Brain microvascular endothelial cell (primary cell): ENCODE data around the gene ADAMTSL1.

Experiments
- DNase-seq: peaks from one replicate; pipeline ENCODE4 v3.0.0-alpha.2; 2020
- H3K27ac ChIP-seq: fragments of 250-450 bp; sonication (Bioruptor Pico); 2 replicates; pipeline ENCODE4 v1.5.1; 2020; ENCODE audit warnings: mild to moderate bottlenecking, moderate library complexity
- H3K27me3 ChIP-seq: fragments of 250-450 bp; sonication (Bioruptor Pico); replicated peaks from 2 replicates; pipeline ENCODE4 v1.5.1; 2020; ENCODE audit warnings: mild to moderate bottlenecking
- H3K36me3 ChIP-seq: fragments of 250-450 bp; sonication (Bioruptor Pico); replicated peaks from 2 replicates; pipeline ENCODE4 v1.5.1; 2020; ENCODE audit warnings: mild to moderate bottlenecking
- H3K4me3 ChIP-seq: 2 replicates; pipeline ENCODE4 v1.5.1; 2011; ENCODE audit warnings: low read depth, mild to moderate bottlenecking, control low read depth, low read length, moderate library complexity
- in situ Hi-C: cut with HindIII; loops from 2 replicates; pipeline ENCODE4 v1.10.0; 2017; ENCODE audit warnings: low sequenced_read_pairs, low pct_ligation_motif_present
- TF ChIP-seq, protein P1 (sequence below): IDR thresholded peaks from 2 replicates; pipeline ENCODE4 v1.5.1; 2011; ENCODE audit warnings: low read depth, mild to moderate bottlenecking, moderate library complexity, low read length, control low read depth, inconsistent platforms; ENCODE audit errors: missing control alignments

The ADAMTSL1 gene

DNA sequence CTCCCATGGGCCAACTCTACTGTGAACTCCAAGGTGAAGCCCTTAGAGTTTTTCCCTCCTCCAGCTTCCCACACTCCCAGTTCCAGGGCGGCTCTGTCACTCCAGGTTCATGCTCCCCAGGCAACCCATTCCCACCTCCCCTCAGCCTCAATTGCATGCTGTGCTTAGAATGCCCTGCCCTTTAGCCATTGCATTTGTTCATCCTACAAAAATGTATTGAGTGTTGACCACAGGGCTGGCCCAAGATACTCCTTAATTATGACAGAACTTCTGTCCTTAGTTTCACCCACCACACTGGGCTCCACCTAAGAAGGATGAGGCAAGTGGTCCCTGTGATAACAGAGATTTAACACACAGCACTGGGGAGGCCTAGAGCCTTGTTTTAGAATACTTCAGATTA is 236.1 kb downstream of the ADAMTSL1 start:
- peak; percentile 32 for DNase-seq
- H3K4me3 ChIP-seq: no peak overlapping the region
- H3K27me3 ChIP-seq: no peaks in the 10 kb centered on the region
- in situ Hi-C loops: no loop called here
- H3K36me3 ChIP-seq: peaks cover 6% of the 10 kb centered on the region
- TF ChIP-seq, protein P1, sequence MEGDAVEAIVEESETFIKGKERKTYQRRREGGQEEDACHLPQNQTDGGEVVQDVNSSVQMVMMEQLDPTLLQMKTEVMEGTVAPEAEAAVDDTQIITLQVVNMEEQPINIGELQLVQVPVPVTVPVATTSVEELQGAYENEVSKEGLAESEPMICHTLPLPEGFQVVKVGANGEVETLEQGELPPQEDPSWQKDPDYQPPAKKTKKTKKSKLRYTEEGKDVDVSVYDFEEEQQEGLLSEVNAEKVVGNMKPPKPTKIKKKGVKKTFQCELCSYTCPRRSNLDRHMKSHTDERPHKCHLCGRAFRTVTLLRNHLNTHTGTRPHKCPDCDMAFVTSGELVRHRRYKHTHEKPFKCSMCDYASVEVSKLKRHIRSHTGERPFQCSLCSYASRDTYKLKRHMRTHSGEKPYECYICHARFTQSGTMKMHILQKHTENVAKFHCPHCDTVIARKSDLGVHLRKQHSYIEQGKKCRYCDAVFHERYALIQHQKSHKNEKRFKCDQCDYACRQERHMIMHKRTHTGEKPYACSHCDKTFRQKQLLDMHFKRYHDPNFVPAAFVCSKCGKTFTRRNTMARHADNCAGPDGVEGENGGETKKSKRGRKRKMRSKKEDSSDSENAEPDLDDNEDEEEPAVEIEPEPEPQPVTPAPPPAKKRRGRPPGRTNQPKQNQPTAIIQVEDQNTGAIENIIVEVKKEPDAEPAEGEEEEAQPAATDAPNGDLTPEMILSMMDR: no peak
- H3K27ac ChIP-seq: no peak overlapping the region

DNA sequence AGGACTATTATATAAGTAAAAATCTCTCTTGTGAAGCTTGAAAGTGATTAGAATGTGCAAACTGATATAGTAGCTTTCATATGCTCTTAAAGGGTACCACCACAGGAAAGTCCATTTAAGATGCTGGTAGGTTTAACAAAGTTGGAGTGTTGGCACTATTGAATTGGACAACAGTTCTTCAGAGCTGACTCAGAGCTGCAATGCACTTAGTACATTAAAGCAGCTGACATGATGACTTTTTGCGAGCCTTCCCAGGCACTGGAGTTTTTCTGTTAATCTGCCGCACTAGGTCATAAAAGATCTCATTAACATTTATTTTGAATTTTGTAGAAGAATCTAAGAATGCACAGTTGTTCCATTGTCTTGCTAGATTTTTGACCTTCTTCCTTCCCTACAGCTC is 243.8 kb downstream of the ADAMTSL1 start:
- no peak for DNase-seq
- Histone ChIP-seq H3K4me3 (no peak overlapping the region), H3K27ac (no peak overlapping the region), H3K36me3 (peaks cover 2% of the 10 kb centered on the region), H3K27me3 (no peaks in the 10 kb centered on the region)
- in situ Hi-C loops: no loop called here
- TF ChIP-seq, protein P1: no peak

DNA sequence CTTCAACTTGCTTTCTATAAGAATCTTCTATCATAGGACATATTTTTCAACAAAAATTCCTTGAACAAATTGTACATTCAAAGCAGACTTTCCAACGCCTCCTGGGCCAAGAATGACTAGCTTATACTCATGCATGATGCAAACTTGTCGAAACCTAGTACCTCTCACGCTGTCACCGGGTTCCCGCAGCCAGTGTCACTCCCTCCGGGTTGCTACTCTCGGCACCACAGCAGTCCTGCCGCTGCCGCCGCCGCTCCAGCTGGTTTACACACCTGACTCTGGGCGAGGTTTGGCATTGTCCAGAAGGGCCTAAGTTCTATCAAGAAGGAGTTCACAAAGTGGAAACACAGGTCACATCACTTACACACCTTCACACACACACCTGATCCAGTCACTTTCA is 244.4 kb downstream of the ADAMTSL1 start:
- Histone ChIP-seq H3K27me3 (no peaks in the 10 kb centered on the region), H3K27ac (no peak overlapping the region), H3K36me3 (peaks cover 7% of the 10 kb centered on the region), H3K4me3 (no peak overlapping the region)
- TF ChIP-seq, protein P1: no peak
- in situ Hi-C loops: no loop called here
- no peak for DNase-seq

DNA sequence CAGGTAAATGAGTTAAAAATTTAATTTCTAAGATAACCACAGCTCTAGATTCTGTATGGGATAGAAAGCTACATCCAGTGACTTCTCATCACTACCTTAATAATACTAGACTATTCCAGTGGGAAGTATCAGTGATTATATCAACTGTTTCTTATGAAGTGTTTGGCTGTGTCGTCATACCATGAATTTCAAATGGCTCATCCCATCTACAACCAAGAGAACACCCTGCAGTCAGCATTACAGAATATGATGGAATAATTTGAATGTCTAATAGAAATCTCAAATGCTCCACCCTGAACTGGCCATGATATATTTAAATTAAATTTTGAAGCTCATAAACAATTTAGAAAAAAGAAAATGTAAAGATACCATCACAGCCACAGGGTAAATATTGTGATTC is 245.0 kb downstream of the ADAMTSL1 start:
- H3K27me3 ChIP-seq: no peaks in the 10 kb centered on the region
- TF ChIP-seq, protein P1: no peak
- DNase-seq: no peak
- peaks cover 7% of the 10 kb centered on the region for H3K36me3 ChIP-seq
- no peak overlapping the region for H3K4me3 ChIP-seq
- no peak overlapping the region for H3K27ac ChIP-seq
- in situ Hi-C loops: no loop called here

DNA sequence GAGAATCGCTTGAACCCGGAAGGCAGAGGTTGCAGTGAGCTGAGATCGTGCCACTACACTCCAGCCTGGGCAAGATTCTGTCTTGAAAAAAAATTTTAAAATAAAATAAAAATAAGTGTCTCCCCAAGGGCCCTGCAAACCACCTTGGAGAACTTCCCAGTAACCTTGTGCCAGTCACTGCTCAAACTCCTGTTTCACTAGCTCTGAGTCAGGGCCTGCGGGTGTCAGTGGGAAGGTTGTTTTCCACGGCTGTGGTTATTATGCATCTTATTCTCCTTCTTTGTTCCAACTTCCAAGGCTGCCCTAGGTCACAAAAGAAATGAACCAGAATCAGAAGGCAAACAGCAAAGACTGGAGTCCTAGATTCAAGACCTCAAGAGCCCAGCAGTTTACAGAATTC is 246.7 kb downstream of the ADAMTSL1 start:
- no peak overlapping the region for H3K27ac ChIP-seq
- no peak for DNase-seq
- H3K4me3 ChIP-seq: no peak overlapping the region
- peaks cover 7% of the 10 kb centered on the region for H3K36me3 ChIP-seq
- in situ Hi-C loops: no loop called here
- H3K27me3 ChIP-seq: no peaks in the 10 kb centered on the region
- TF ChIP-seq, protein P1: no peak

DNA sequence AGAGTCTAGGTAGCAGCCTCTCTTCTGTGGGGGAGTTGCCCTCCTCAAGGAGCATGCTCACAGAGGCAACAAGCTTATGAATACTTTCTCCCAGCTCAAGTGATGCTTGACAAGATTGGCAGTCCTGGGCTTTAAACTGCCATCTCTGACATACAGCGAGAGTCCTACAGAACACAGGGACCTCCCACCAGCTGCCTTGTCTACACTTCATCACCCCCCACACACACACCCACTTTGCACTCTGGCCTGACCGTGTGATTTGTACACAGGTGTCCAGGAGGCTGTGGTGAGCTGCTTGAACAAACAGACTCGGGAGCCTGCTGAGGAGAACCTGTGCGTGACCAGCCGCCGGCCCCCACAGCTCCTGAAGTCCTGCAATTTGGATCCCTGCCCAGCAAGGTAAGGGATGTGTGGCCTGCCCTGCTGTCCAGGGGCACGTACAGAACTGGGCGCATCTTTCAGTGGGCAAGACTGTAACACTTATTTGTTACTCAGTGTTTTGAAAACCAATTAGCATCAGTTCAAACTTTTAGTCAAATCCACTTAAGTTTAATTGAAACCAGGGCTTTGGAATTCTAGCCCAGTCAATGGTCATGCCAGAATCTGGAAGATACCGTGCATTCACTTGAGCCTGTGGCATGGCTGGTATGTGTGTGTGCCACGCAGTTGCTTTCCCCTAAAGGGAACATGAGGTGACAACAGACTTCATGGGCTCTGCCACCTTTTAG is 247.5 kb downstream of the ADAMTSL1 start:
- Histone ChIP-seq H3K27me3 (no peaks in the 10 kb centered on the region), H3K36me3 (peaks cover 7% of the 10 kb centered on the region), H3K27ac (no peak overlapping the region), H3K4me3 (no peak overlapping the region)
- no peak for DNase-seq
- TF ChIP-seq, protein P1: no peak
- in situ Hi-C loops: no loop called here
